ENCODE results near the gene NAA15.

DNA sequence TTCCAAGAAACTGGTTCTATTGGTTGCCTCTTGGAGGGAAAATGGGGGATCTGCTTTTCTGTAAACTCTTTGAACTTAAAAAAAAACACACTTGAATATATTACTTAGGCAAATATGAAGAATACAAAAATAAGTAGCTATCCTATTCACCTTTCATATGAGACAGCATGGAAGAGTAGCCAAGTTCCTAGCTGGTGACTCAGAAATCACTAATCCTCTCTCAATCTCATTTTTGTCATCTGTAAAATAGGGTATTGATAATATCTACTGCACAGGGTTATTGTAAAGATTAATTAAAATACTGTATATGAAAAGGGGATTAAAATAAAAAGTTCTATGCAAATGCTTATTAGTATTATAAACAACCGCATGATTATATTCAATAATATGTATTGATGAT is 34.0 kb upstream of the NAA15 start:
- TF ChIP-seq POLR2AphosphoS5 (IDR thresholded peaks at IDR 0.05; ENCODE audit: insufficient read depth, low read depth, low read length) (no peak), CTCF (IDR thresholded peaks at IDR 0.05; ENCODE audit: extremely low read depth in 1 of 2, insufficient read depth in 1 of 2, low read depth in 1 of 2, low read length in 2 of 2) (no peak)
- TF ChIP-seq, protein P1, sequence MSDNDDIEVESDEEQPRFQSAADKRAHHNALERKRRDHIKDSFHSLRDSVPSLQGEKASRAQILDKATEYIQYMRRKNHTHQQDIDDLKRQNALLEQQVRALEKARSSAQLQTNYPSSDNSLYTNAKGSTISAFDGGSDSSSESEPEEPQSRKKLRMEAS (IDR thresholded peaks at IDR 0.05; ENCODE audit: insufficient read depth, insufficient read length) = no peak

Data from endothelial cell of umbilical vein (primary cell).